ENCODE measurements around the gene TBX10.
"Not testable (repeated sequence)": the region's sequence is repeated elsewhere in the genome, so short reads cannot be mapped to it uniquely, and the experiment has no call there.

TBX10 gene

DNA sequence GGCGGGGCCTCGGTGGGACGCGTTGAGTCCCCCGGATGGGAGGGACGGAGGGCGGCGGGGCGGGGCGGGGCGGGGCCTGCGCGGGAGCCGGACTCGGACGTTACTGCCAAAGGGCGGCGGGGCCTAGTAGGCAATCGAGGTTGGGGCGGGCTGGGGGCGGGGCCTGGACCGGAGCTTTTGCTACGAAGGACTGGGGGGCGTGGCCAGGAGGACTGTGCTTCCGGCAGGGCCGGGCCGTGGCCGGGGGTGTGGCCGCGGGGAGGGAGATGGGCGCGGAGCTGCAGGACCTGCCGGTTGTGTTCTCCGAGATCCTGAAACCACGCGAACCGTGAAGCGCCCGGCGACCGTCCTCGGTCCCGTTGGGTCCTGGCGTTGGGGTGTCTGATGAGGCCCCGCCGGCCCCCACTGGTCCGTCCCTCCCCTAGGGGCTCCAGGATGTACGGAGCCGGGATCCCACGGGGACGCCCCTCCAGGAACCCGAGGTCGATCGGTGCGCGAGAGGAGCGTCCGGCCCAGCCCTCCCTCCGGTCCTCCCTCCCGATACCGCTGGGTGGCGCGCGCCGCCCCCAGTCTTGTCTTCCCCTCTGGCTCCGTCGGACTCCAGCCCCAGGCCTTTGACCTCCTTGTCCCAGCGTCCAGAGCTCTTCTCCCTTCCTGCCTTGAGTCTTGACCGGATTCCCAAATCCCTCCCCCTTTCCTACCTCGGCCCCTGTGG is 9.2 kb downstream of the TBX10 start:
- peak; percentile 95 for DNase-seq

DNA sequence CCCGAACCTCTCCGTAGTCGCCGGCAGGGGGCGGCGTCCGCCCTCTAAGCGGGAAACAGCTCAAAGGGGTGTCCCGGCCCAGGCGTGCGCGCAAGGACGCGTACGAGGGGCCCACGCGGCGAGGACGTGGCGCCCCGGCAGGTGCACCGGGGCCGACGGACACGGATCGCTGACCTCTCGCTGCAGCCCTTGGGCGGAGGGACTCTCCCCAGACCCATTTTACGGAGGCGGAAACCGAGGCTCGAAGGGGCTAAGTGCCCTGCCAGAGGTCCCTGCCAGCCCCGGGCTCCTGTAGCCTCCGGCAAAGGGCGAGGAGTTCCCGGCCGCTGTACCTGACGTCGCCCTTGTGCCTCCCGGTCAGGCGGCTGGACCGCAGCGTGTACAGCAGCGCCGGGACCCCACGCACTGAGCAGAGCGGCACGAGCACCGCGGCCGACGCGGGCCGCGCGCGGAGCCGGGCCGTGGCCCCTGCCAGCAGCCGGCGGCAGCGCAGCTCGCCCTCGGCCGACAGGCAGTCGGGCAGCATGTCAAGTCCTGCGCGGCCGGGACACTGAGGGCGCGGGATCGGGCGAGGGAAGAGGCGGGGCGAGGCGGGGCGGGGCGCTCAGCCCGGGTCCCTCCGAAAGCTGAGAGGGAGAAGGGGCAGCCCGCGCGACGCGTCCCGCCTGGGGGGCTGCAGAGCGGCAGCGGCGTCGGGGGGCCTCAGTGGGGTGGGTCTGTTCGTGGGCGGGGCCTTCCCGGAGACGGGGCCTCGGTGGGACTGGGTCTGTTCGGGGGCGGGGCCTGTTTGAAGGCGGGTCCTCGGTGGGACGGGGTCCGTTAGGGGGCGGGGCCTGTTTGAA is 10.0 kb downstream of the TBX10 start, which contains the start of gene NUDT8:
Gene NUDT8 (minus strand): TSS at position 552 of the 842 bp plus-strand sequence. CDS start 26 bp downstream, at position 526.
- DNase-seq, result peak; percentile 94

- DNase-seq, result no peak
Observed at GRCh38 chr11:67628710-67629385, 10.7 kb downstream of the TBX10 start.

GRCh38 chr11:67627812-67628624 is 11.5 kb downstream of the TBX10 start:
- DNase-seq, result no peak

- DNase-seq, result no peak
Observed at GRCh38 chr11:67627441-67627811, 12.1 kb downstream of the TBX10 start.

DNA sequence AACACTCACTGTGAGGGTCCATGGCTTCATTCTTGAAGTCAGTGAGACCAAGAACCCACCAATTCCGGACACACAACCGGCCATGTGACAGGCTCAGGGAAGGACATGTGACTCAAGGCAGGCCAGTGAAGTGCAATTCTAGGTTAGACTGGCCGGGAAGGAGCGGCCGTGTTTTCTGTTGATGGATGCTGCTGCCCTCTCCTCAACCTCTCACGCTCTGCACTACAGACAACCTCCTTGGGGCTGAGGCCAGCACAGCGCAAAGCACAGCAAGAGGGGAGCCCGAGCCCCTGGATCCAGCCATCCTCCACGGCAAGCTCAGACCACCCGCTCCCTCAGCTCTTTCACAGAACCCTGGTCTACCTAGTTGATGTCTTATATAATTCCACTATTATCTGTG is 12.6 kb downstream of the TBX10 start:
- DNase-seq, result no peak

DNA sequence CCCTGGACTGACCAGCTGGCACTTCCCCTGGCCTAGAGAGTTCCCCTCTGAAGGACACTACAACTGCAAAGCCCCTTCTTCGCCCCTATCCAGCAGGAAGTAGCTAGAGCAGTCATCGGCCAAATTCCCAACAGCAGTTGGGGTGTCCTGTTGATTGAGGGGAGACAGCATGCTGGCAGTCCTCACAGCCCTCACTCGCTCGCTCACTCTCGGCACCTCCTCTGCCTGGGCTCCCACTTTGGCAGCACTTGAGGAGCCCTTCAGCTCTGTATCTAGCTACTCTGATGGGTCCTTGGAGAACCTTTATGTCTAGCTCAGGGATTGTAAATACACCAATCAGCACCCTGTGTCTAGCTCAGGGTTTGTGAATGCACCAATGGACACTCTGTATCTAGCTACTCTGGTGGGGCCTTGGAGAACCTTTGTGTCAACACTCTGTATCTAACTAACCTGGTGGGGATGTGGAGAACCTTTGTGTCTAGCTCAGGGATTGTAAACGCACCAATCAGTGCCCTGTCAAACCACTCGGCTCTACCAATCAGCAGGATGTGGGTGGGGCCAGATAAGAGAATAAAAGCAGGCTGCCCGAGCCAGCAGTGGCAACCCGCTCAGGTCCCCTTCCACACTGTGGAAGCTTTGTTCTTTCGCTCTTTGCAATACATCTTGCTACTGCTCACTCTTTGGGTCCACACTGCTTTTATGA is 13.3 kb downstream of the TBX10 start:
- not testable (repeated sequence) for DNase-seq

DNA sequence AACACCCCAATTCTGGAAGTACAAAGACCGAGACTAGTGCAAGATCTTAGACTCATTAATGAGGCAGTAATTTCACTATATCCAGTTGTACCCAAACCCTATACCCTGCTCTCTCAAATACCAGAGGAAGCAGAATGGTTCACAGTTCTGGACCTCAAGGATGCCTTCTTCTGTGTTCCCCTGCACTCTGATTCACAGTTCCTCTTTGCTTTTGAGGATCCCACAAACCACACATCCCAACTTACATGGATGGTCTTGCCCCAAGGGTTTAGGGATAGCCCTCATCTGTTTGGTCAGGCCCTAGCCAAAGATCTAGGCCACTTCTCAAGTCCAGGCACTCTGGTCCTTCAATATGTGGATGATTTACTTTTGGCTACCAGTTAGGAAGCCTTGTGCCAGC is 15.8 kb downstream of the TBX10 start:
- not testable (repeated sequence) for DNase-seq

GRCh38 chr11:67622905-67623304 is 16.7 kb downstream of the TBX10 start:
- not testable (repeated sequence) for DNase-seq

DNA sequence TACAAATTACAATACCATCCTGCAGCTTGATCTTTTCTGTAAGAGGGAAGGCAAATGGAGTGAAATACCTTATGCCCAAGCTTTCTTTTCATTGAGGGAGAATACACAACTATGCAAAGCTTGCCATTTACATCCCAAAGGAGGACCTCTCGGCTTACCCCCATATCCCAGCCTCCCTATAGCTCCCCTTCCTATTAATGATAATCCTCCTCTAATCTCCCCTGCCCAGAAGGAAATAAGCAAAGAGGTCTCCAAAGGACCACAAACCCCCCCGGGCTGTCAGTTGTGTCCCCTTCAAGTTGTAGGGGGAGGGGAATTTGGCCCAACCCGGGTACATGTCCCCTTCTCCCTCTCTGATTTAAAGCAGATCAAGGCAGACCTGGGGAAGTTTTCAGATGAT is 17.6 kb downstream of the TBX10 start:
- DNase-seq, result not testable (repeated sequence)

GRCh38 chr11:67620621-67621020 is 18.9 kb downstream of the TBX10 start:
- DNase-seq, result not testable (repeated sequence)

DNA sequence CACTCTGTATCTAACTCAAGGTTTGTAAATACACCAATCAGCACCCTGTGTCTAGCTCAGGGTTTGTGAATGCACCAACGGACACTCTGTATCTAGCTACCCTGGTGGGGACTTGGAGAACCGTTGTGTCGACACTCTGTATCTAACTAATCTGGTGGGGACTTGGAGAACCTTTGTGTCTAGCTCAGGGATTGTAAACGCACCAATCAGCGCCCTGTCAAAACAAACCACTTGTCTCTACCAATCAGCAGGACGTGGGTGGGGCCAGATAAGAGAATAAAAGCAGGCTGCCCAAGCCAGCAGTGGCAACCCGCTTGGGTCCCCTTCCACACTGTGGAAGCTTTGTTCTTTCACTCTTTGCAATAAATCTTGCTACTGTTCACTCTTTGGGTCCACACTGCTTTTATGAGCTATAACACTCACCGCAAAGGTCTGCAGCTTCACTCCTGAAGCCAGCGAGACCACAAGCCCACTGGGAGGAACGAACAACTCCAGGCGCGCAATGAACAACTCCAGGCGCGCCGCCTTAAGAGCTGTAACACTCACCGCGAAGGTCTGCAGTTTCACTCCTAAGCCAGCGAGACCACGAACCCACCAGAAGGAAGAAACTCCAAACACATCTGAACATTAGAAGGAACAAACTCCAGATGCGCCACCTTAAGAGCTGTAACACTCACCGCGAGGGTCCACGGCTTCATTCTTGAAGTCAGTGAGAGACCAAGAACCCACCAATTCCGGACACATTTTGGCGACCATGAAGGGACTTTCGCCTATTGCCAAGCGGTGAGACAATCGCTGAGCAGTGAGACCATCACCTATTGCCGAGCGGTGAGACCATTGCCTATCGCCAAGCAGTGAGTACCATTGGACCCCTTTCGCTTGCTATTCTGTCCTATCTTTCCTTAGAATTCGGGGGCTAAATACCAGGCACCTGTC is 19.6 kb downstream of the TBX10 start:
- DNase-seq, result not testable (repeated sequence)

DNA sequence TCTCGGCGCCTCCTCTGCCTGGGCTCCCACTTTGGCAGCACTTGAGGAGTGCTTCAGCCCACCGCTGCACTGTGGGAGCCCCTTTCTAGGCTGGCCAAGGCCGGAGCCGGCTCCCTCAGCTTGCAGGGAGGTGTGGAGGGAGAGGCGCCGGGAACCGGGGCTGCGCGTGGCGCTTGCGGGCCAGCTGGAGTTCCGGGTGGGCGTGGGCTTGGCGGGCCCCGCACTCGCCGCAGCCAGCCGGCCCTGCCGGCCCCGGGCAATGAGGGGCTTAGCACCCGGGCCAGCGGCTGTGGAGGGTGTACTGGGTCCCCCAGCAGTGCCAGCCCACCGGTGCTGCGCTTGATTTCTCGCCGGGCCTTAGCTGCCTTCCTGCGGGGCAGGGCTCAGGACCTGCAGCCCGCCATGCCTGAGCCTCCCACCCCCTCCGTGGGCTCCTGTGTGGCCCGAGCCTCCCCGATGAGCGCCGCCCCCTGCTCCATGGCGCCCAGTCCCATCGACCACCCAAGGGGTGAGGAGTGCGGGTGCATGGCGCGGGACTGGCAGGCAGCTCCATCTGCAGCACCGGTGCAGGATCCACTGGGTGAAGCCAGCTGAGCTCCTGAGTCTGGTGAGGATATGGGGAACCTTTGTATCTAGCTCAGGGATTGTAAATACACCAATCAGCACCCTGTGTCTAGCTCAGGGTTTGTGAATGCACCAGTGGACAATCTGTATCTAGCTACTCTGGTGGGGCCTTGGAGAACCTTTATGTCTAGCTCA is 20.5 kb downstream of the TBX10 start:
- DNase-seq, result not testable (repeated sequence)

GRCh38 chr11:67617243-67617953 is 22.2 kb downstream of the TBX10 start:
- no peak for DNase-seq

GRCh38 chr11:67616431-67617242 is 22.9 kb downstream of the TBX10 start:
- no peak for DNase-seq

DNA sequence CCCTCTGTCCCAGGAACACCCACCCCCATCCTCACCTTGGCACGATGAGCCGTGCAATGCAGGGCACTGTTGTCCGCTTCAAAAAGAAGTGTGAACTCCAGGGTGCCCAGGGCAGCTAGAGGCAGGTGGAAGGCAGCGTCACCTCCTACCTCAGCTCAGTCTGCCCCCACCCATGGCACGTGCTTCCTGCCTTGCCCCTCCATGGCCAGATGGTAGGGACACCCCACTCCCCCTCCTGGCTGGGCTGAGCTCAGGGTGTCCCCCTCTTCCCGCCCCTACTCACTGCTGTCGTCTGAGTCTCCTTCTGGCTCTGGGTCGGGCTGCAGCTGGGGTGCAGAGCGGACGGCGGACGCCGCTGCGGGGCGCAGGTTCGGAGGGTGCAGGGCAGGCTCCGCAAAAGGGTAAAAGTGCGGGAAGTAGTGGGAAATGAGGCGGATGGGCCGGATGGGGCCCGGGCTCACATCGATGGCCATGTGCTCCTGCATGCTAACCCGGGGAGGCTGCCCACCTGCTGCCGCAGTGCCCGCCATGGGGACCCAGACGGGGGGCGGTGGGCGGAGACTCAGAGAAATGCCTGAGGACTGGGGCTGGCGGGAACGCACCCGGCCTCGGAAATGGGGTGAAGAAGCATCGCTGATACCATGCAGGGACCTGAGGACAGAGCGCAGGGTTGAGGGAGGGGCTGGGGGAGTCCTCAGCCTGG is 23.7 kb downstream of the TBX10 start:
- DNase-seq, result no peak
